Endometrial microvascular endothelial cells (primary cell): Measurements from ENCODE around the gene ATP2B2. TPM values are rescaled to one million over a fixed set of nuclear protein-coding genes. Genes with fewer than 3 reads are reported as not detected.

ENCODE experiments used
- in situ Hi-C: cut with HindIII; loops from 2 replicates; pipeline ENCODE4 v1.10.0; 2017; ENCODE audit warnings: low sequenced_read_pairs, low pct_unique_long_range_greater_than_20kb; ENCODE audit errors: inconsistent ontology term
- total RNA-seq: library from RNA; depleted of rRNA; stranded (reverse); fragments of >200 nt; gene quantifications from one replicate; pipeline ENCODE4 v1.2.3, GENCODE V29; 2015; ENCODE audit errors: inconsistent ontology term

Gene ATP2B2
- total RNA-seq, 1 donor from 2014 or later: not detected

DNA sequence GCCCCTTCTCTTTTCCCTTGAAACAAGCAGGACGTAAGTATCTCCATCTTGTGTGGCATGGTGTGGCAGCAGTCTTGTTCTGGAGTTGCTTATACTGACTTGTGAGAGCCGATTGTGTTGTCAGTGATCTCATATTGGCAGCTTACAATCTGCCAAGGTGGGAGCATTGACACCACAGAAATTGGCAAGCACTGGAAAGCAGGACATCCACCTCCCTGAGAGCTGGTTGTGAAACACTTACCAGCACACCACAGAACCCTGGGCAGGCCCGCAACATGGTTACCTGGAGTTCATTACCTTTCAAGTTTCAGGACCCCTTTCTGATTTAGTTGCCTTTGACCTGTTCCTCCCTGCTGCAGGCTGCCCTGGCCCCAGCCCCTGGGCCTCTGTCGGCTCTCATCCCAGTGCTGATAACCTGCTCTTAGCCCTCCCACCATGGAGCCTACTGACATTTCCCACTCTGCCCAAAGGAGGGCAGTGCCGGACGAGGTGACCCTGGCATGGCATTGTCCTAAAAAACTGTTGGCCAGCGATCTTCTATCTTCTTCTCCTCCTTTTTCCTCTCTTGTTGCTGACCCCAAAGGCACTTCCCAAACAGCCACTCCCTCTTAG, 10.6 kb upstream of the ATP2B2 start:
- in situ Hi-C loops: no loop called here

DNA sequence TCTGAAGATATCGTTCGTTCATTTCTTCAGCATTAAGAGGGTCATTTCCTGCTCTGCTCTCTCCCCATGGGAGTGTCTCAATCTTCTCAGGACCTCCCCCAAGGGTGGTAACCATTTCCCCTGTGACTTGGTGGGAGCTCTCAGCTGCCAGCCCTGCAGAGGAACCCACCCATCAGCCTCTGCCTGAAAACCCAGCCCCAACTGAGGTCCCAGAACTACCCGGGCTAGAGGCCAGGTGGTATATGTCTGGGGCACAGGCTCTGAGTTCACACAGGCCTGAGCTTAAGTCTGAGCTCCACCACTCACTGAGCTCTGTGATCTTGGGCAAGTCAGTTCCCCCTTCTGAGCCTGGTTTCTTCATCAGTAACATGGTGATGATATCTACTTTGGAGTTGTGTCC, 10.0 kb upstream of the ATP2B2 start:
- in situ Hi-C loops: no loop called here

DNA sequence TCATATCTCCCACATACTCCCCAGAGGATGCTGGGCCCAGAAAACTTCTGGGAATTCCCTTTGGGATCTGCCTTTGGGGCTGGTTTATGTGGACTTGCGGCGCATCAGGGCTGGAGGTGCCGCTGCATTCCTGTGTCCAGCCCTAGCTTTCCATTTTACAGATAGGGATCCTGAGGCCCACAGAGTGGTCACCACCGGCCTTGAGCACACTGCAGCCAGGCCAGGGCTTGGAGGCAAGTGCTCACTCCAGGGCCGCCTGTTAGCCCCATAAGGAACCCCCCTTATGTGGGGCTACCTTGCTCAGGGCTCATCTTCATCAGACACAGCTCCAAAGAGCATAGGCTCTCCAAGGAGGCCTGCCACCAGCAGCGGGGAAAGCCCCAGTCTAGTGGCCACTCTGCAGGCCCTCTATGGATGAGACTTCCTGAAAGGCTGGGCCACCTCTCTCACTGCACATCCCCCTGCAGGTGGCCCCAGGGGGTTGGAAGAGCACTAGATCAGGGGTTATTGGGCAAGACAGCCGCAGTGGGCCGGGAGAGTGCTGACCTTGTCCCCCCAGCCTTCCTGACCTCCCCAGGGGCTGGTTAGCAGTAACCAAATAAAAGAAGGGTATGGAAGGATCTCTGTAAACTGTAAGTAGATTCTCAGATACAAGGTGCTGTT, 9.2 kb upstream of the ATP2B2 start:
- in situ Hi-C loops: no loop called here

DNA sequence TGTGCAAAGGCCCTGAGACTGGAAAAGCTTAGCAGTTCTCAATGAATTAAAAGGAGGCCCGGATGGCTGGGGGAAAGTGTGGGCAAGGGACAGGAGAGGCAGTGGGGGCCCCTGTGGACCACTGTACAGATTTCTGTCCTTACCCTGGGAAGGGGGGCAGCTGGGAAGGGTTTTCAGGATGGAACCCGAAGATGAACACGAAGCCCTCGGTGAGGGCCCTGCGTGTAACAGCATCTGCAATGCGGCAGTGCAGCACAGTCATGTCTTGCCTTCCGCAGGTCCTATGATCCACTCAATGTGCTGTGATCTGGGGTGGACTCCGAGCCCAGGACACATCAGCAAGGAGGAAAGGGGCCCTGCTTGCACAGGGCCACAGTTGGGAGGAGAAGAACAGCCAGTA, 7.9 kb upstream of the ATP2B2 start:
- in situ Hi-C loops: no loop called here

DNA sequence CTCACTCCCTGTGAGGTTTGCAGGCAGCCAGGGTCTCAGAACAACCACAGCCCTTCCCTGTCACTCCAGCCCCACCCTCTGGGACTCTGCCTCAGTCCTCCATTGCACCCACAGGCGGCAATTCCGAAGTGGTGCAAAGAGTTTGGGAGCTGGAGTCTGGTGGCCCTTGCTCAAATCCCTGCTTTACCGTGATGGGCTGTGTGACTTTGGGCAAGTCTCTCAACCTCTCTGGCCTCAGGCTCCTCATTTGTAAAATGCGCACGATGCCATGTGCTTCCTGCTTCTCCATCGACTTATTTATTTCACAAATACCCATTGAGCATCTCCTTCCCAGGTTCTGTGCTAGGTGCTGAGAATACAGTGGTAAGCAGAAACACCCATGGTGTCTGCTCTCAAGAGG, 7.3 kb upstream of the ATP2B2 start:
- in situ Hi-C loops: no loop called here

DNA sequence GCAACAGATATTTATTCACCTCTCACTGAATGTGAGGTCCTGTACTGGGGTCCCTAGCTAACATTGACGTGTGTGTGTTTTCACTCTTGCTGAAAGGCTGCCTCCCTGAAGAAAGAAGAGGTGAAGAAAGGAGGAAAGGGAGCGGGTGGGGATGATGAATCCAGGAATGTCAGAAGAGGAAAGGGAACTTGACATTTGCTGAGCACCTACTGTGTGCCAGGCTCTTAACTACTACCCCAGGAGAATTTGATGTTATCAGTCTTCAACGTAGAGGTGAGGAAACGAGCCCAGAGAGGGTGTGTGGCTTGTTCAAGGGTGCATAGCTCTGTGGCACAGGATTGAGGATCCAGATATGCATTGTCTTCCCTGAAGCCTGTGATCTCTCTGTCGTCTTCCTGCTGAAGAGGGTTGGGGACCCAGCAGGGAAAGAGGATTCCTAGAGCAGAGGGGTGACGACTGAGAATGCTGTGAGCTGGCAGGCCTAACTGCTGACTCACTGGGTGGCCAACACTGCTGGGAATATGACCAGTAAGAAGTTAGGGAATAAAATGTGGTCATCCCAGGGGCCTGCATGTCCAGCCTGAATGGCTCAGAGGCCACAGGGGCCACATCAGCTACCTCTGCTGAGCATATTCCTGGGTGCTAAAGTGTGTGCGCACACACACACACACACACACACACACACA, 6.6 kb upstream of the ATP2B2 start:
- in situ Hi-C loops: no loop called here

DNA sequence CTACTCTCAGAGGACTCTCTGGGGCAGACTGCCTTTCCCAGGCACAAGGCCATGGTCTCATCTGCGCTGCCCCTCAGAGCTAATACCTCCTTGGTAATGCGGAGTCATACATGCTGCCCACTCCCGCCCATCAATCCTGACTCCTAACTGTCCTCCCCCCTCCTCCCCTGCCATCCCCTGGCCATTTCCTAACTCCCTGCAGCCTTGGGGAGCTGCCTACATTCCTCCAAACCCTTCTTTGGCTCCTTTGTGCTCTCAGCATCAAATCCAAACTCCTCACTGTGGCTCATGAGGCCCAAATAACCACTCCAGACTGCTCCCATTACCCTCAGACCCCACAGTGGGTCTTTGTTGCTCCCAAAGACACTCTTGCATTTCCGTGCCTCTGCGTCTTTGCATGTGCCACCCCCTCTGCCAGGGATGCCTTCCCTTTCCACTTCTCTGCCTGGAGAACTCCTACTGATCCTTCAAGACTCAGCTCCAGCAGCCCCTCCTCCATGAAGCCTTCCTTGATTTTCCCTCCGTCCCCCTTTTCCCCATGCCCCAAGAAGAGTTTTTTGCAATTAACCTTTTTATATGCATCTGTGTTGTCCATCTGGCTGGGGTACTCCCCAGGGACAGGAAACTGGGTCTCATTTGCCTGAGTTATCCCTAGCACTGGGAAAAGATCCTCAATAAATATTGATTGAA, 5.5 kb upstream of the ATP2B2 start:
- in situ Hi-C loops: no loop called here

DNA sequence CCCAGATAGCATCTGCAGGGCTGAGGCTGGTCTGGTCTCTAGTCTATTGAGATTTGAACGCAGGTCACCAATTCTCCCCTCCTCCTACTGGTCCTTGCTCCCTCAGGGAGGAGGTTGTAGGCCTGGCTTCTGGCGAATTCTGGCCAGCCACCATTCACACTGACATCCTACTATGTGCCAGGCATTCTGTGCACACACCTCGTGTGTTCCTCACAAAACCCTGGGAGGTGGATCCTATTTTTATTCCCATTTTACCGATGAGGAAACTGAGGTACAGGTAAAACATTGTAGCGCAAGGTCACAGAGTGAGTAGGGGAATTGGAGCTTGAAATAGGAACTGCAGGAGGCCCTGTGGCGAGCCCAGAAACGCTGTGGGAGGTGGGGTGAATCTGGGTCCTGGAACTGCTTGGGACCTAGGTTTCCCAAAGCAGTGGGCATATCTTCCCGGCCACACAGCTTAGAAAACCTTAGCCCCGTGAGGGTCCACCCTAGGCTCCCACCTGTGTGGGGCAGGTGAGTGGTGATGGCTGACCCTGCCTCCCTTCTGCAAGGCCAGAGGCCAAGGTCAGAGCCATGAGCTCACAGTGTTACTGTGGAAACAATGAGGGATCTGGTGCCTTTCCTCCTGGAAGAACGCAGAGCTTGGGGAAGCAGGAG, 4.8 kb upstream of the ATP2B2 start:
- in situ Hi-C loops: no loop called here

DNA sequence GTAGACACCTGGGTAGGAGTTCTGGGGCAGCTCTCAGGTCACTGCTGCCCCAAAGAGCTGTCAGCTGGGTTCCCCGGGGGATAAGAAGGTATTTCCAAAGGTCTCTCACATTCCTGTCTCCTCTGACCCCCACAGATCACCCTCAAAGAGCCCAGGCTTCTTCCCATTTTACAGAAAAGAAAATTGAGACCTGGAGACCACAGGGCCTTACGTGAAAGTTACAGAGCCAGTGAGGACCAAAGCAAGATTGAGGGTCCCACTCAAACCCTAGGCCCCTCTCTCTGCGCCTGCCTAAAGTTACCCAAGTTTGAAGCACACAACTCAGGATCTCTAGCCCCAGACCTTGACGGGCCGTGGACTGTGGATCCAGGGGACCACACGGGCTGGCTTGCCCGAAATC, 3.9 kb upstream of the ATP2B2 start:
- in situ Hi-C loops: no loop called here

DNA sequence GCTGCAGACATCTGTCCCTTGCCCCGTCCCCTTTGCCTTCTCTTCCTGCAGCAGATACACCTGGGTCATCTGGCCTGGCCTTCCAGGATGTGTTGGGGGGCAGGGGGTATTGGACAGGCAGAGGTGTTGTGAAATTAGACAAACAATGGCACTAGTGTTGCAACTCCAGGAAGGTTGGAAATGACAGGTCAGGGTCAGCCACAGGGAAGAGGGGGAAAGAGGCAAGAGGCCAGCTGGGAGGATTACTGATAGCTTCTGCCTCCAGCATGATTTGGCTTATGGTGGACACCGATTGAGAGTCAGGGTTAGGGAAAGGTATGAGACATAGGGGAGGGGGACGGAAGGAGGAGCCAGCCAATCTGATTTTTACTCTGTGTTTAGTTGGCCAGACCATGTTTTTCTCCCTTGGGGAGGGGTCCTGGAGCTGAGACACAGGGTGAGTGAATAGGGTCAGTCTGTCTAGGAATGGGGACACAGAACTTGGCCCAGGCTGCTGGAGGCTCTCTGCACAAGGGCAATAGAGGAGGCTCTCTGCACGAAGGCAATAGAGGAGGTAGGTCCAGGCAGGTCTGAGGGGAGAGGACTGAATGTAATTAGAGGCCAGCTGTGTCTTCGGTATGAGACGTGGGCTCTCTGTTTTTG, 3.4 kb upstream of the ATP2B2 start:
- in situ Hi-C loops: no loop called here

DNA sequence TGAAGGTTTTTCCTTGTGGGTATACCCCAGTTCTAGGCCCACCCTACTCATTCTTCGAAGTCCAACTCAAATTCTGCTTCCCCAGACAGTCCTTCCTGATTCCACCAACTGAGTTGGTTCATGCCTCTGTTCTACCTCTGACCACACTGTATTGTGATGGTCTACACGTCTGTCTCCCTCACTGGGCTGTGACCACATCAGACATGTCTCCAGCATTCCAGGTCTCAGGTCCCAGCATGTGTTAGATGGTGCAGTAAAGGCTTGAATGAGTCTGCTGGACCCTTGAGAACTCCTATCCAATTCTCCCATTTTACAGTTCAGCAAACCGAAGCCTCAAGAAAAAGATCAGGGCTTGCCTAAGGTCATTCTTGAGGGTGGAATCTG, 2.8 kb upstream of the ATP2B2 start:
- in situ Hi-C loops: no loop called here

DNA sequence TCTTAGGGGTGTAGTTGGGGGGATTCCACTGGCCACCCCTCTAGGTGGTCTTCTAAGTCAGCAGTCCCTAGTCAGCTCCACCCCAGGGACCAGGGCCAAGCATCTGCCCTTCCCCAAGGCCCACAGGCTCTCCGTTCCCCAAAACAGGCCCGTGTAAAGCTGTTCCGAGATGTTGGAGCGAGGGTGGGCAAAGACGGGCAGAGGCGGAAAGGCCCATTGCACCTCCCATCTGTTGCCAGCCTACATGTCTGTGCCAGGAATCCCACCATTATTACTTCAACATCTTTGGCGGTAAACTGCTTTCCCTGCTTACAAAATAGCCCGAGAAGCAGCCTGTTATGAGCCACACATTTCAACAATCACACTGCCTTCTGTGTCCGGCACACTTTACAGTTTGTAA, 1.9 kb upstream of the ATP2B2 start:
- in situ Hi-C loops: no loop called here

DNA sequence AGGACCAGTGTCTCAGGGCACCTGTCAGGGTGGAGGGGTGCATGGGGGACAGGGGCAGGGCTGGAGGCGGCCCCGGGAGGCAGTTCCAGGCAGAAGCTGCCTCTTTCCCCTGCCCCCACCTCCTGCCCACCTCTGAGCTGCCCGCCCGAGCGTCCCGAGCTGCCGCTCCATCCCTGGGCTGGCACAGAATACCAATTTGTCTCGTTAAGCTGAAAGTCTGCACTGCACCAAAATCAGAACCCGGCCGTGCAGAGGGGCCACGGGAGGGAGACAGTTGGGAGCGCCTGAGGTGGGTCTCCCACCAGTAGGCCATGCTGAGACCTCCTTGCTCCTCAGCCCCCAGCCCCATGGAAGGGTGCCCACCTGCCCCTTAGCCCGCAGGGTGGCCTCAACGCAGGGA, 1.3 kb upstream of the ATP2B2 start:
- in situ Hi-C loops: no loop called here

DNA sequence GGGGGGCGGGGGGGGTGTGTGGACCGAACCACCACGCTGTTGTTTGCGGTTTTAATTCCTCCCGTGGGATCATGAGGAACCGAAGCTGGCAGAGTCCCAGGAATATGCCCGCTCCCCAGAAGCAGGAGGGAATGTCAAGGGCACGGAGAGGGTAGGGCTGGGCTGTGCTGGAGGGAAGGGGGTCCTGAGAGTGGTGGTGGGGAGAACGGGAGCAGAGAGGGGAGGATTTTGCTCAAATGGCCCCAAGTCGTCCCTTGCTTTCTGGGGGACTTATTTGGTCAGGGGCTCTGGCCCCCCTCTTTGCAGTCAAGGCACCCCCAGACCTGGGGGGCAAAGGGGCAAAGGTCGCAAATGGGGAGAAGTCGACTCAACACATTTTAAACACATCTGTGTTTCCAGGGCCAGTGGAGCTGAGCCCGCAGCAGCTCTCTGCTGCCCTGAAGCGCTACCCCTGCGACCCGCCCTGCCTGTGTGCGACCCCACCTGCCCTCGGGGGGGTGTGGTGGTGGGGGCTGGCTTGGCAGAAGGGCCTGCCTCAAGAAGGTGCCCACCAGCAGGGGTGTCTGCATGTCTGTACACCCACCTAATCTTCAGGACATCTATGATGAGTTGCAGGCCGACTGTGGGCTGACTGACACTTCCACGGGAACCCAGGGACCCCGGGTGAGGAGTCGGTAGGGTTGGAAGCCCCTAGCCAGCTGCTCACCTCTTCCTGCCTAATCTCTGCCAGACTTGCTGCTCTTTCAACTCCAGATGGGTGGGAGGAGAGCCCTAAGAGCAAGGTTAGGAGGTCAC, 602 bp upstream of the ATP2B2 start:
- in situ Hi-C loops: no loop called here

DNA sequence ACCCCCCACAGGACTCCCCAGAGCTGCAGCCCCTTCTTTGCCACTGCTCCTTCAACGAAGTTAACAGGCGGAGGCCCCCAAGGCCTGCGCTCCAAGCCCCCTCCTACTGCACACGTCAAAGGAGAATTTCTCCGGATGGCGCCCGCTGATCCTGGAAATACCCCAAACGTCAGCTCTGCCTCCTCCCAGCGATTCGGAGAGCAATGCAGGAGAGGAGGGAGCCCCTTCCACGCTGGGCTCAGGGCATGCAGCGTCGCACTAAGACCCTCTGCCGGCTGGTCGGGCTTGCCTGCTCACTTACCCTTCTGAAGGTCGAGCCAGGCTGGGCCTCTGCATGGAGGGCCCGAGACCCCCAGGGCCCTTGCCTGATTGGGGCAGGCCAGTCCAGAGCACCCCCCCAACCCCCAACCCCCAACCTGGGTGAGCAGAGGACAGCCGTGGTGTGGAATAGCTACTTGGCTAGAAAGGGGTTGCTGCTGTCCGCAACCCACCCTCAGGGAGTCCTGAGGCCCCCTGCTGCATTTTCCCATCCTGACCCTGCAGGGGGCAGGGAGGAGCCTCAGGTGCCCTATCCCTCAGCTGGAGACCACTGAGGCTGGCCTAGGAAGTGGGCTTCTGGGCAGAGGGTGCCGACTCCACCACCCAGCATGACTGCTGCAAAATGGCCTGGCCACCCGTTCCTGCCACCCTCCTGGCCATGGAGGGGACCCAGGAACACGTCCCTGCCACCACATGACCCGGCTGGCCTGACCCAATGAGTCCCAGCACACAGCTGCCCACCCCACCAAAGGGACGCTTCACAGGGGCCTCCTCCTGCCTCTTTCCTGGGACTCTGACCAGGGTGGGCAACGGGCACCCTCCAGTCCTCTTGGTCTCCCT, 976 bp downstream of the ATP2B2 start:
- in situ Hi-C loops: no loop called here

DNA sequence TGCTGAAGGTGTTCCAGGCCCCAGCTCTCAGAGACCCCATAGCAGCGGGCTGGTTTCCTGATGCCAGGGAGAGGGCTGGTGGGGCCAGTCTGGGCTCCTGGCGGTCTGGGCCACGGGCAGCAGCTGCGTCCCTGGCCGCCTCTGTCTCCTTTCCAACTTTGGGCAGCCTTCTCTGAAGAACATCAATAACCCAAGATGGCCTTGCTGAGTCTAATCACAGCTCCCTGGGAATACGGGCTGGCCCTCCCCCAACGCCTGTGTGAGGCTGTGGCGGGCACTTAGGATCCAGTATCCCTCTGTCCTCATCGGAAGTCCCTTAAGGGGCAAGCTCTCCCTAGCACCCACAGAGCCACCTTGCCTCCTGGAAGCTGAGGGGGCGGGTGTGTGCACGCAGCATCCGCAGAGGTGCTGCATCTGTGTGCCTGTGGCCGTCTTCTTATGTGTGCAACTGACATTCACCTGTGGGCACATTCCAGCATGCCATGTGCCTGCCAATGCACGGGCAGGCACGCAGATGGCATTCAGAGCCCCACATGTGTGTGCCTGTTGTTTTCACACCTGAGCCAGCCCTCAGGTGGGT, 2.1 kb downstream of the ATP2B2 start:
- in situ Hi-C loops: no loop called here
